Measurements from ENCODE around the gene USP8. TPM values are rescaled to one million over a fixed set of nuclear protein-coding genes. Genes with fewer than 3 reads are reported as not detected.

The USP8 gene
- total RNA-seq, 4 donors from 2014 or later: 32.8 to 62.7 (median 39.0) TPM

- H3K4me3 ChIP-seq: no peak overlapping the region
- WGBS: 93% methylated on average over 2 of the region's 2 CpGs
- no peaks in the 10 kb centered on the region for H3K27me3 ChIP-seq
- no peak overlapping the region for H3K27ac ChIP-seq
- H3K36me3 ChIP-seq: peaks cover 28% of the 10 kb centered on the region
- TF ChIP-seq POLR2AphosphoS5 (IDR thresholded peaks at IDR 0.05) (no peak), POLR2A (IDR thresholded peaks at IDR 0.05) (no peak), CTCF (IDR thresholded peaks at IDR 0.05) (no peak), EP300 (IDR thresholded peaks at IDR 0.05) (no peak)
- no peaks in the 10 kb centered on the region for H3K4me1 ChIP-seq
- no peak for DNase-seq (ENCODE audit: low spot score in 2 of 2)
- no peaks in the 10 kb centered on the region for H3K9me3 ChIP-seq
These were observed 132.6 kb downstream of the USP8 start for GRCh38 chr15:50556642-50557371.

- no peaks in the 10 kb centered on the region for H3K9me3 ChIP-seq
- H3K27ac ChIP-seq: no peak overlapping the region
- no peak for DNase-seq (ENCODE audit: low spot score in 2 of 2)
- no peaks in the 10 kb centered on the region for H3K27me3 ChIP-seq
- no peak overlapping the region for H3K4me3 ChIP-seq
- 100% methylated on average over 2 of the region's 2 CpGs for WGBS
- no peaks in the 10 kb centered on the region for H3K4me1 ChIP-seq
- TF ChIP-seq POLR2A (IDR thresholded peaks at IDR 0.05) (no peak), POLR2AphosphoS5 (IDR thresholded peaks at IDR 0.05) (no peak), CTCF (IDR thresholded peaks at IDR 0.05) (no peak), EP300 (IDR thresholded peaks at IDR 0.05) (no peak)
- peaks cover 35% of the 10 kb centered on the region for H3K36me3 ChIP-seq
These were observed 133.8 kb downstream of the USP8 start for GRCh38 chr15:50558012-50558411.

GRCh38 chr15:50562735-50563640 is 138.8 kb downstream of the USP8 start:
- Histone ChIP-seq H3K4me1 (no peaks in the 10 kb centered on the region), H3K9me3 (no peaks in the 10 kb centered on the region), H3K27ac (no peak overlapping the region), H3K27me3 (no peaks in the 10 kb centered on the region), H3K4me3 (no peak overlapping the region), H3K36me3 (peaks cover 40% of the 10 kb centered on the region)
- TF ChIP-seq CTCF (IDR thresholded peaks at IDR 0.05): no peak
- no peak for TF ChIP-seq POLR2AphosphoS5 (IDR thresholded peaks at IDR 0.05)
- no peak for TF ChIP-seq EP300 (IDR thresholded peaks at IDR 0.05)
- DNase-seq (ENCODE audit: low spot score in 2 of 2): no peak
- 44% methylated on average over 4 of the region's 4 CpGs for WGBS

- Histone ChIP-seq H3K27ac (no peak overlapping the region), H3K9me3 (no peaks in the 10 kb centered on the region), H3K4me1 (no peaks in the 10 kb centered on the region), H3K36me3 (peaks cover 41% of the 10 kb centered on the region), H3K4me3 (no peak overlapping the region), H3K27me3 (no peaks in the 10 kb centered on the region)
- DNase-seq (ENCODE audit: low spot score in 2 of 2): no peak
- WGBS: 92% methylated on average over 4 of the region's 4 CpGs
- no peak for TF ChIP-seq POLR2AphosphoS5 (IDR thresholded peaks at IDR 0.05)
- no peak for TF ChIP-seq POLR2A (IDR thresholded peaks at IDR 0.05)
- TF ChIP-seq EP300 (IDR thresholded peaks at IDR 0.05): no peak
- no peak for TF ChIP-seq CTCF (IDR thresholded peaks at IDR 0.05)
These were observed 139.6 kb downstream of the USP8 start for GRCh38 chr15:50563756-50564155.

Other genes with a start within 250 kb of the USP8 start
- 10 to 100 TPM in 1 of 4 donors, 1 to 10 TPM in 2, under 1 TPM in 1; 0.72 to 10.2 (median 5.9) TPM for gene SLC27A2, start 242.2 kb upstream of the USP8 start, total RNA-seq
- gene HDC, start 158.7 kb upstream of the USP8 start, total RNA-seq: under 1 TPM in 2 of 4 donors, not detected in 2; 0.36 to 0.81 TPM
- gene GABPB1, start 69.2 kb upstream of the USP8 start, total RNA-seq: 10 to 100 TPM; 10.8 to 31.2 (median 20.3) TPM
- 1 to 10 TPM in 2 of 4 donors, not detected in 2; 1.3 to 2.0 TPM for gene USP50, start 122.3 kb downstream of the USP8 start, total RNA-seq